ENCODE data around the gene RFX7.

GRCh38 chr15:56180851-56181250 is 62.8 kb downstream of the RFX7 start:
- TF ChIP-seq POLR2A (IDR thresholded peaks at IDR 0.05) (no peak), CTCF (IDR thresholded peaks at IDR 0.05) (no peak), EP300 (IDR thresholded peaks at IDR 0.05; ENCODE audit: low read depth) (no peak)

Data from transverse colon (tissue), 3 donors.